HCT116 (cell line): Measurements from ENCODE around the gene RHNO1.

Source experiments
- EZH2 ChIP-seq: fragments of 200-600 bp; sonication (generic); IDR thresholded peaks from 2 replicates; pipeline ENCODE4 v1.6.1; 2017; ENCODE audit warnings: antibody characterized with exemption, mixed run types
- MAX ChIP-seq: IDR thresholded peaks from 2 replicates; pipeline ENCODE4 v1.6.1; 2012
- POLR2A ChIP-seq: IDR thresholded peaks from 2 replicates; pipeline ENCODE4 v1.7.0; 2011; ENCODE audit warnings: borderline replicate concordance; ENCODE audit not compliant: insufficient read depth, insufficient read length; ENCODE audit errors: extremely low read depth
- POLR2AphosphoS5 ChIP-seq: IDR thresholded peaks from 2 replicates; pipeline ENCODE4 v1.6.1; 2011; ENCODE audit warnings: mild to moderate bottlenecking, low read depth, low read length, moderate library complexity
- RAD21 ChIP-seq: IDR thresholded peaks from 2 replicates; pipeline ENCODE4 v1.6.1; 2012; ENCODE audit warnings: low read depth, mild to moderate bottlenecking
- SP1 ChIP-seq: IDR thresholded peaks from 2 replicates; pipeline ENCODE4 v1.6.1; 2012; ENCODE audit warnings: low read depth
- YY1 ChIP-seq: IDR thresholded peaks from 2 replicates; pipeline ENCODE4 v1.6.1; 2011; ENCODE audit warnings: low read length, low read depth, moderate library complexity, mild to moderate bottlenecking; ENCODE audit not compliant: insufficient replicate concordance; ENCODE audit errors: extremely low read depth
- TF ChIP-seq, protein P1 (sequence below), 3 experiments: fragments of 200-600 bp in 1 of 3; sonication (generic) in 1 of 3; IDR thresholded peaks in 2 of 3; conservative IDR thresholded peaks in 1 of 3; 2 replicates each; pipeline ENCODE4 v1.5.1; 2012 to 2017; ENCODE audit warnings: low read depth in 2 of 3, low read length in 2 of 3, antibody characterized with exemption in 1 of 3, borderline replicate concordance in 1 of 3, control low read depth in 1 of 3, mild to moderate bottlenecking in 1 of 3, mixed read lengths in 1 of 3, mixed run types in 1 of 3, moderate library complexity in 1 of 3; ENCODE audit not compliant: insufficient read depth in 1 of 3
- TF ChIP-seq, protein P2 (sequence below): IDR thresholded peaks from 2 replicates; pipeline ENCODE4 v1.6.1; 2012

DNA sequence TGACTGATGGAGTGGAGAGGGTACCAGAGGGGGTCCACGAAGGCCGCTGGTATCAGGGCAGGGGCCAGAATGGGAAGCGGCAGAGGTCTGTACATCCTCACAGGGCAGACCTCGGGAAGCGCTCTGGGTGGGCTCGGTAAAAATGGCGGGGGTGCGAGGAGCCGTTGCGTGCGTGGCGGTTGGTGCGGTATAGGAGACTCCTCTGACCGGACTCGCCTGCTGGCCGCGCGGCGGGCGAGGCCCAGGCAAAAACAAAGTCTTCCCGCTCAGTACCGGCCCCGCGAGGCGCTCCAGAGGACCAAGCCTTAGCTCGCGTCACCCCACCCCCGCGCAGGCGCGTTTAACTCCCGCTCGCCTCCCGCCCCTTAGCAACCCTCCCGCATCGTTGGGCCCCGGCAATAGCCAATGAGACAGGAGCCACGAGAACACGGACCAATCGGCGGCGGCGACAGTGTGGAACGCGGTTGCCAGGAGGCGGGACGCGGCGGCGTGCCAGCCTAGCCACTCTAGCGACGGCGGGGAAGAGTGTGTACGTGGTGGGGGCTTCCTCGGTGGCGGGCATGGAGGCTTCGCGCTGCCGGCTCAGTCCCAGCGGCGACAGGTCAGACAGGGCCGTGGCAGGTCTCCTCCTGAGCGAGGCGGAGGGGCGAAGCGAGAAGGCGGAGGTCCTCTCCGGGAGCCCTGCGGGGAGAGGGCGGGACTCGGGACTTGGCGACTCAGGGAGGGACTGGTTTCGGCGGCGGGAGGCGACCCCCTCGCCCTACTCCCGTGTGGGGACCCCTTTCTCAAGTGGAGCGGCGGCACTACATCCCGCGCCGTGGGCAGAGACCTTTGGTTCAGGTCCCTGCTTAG lies 13.6 kb downstream of the RHNO1 start, which contains the start of gene TULP3:
- TF ChIP-seq, protein P1, sequence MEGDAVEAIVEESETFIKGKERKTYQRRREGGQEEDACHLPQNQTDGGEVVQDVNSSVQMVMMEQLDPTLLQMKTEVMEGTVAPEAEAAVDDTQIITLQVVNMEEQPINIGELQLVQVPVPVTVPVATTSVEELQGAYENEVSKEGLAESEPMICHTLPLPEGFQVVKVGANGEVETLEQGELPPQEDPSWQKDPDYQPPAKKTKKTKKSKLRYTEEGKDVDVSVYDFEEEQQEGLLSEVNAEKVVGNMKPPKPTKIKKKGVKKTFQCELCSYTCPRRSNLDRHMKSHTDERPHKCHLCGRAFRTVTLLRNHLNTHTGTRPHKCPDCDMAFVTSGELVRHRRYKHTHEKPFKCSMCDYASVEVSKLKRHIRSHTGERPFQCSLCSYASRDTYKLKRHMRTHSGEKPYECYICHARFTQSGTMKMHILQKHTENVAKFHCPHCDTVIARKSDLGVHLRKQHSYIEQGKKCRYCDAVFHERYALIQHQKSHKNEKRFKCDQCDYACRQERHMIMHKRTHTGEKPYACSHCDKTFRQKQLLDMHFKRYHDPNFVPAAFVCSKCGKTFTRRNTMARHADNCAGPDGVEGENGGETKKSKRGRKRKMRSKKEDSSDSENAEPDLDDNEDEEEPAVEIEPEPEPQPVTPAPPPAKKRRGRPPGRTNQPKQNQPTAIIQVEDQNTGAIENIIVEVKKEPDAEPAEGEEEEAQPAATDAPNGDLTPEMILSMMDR (IDR thresholded peaks at IDR 0.05 in 2 of 3, conservative IDR thresholded peaks at IDR 0.05 in 1 of 3; ENCODE audit: borderline replicate concordance in 1 of 3, insufficient read depth in 1 of 3, low read depth in 2 of 3, low read length in 2 of 3) = no peak
- TF ChIP-seq SP1 (peak; percentile 96), POLR2A (peak; percentile 50), RAD21 (no peak), YY1 (peak; percentile 27), POLR2AphosphoS5 (peak; percentile 82), MAX (peak; percentile 90), EZH2 (no peak)
- TF ChIP-seq, protein P2, sequence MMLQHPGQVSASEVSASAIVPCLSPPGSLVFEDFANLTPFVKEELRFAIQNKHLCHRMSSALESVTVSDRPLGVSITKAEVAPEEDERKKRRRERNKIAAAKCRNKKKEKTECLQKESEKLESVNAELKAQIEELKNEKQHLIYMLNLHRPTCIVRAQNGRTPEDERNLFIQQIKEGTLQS = no peak
